HG03575 (cell line): ENCODE results near the gene RHEB.

Source experiments
- ATAC-seq: cut with Tn5 transposase; IDR thresholded peaks from one replicate; pipeline ENCODE4 v1.9.1; 2021; ENCODE audit not compliant: unreplicated experiment, insufficient number of reproducible peaks, low FRiP score; ENCODE audit errors: extremely low read depth

RHEB gene

GRCh38 chr7:151507806-151508205 lies 11.9 kb downstream of the RHEB start:
- no peak for ATAC-seq

- no peak for ATAC-seq
Measured at GRCh38 chr7:151506901-151507382, 12.8 kb downstream of the RHEB start.

GRCh38 chr7:151505836-151506468 lies 13.7 kb downstream of the RHEB start:
- no peak for ATAC-seq

GRCh38 chr7:151505433-151505832 lies 14.3 kb downstream of the RHEB start:
- ATAC-seq, result no peak

GRCh38 chr7:151504715-151505326 lies 14.9 kb downstream of the RHEB start:
- ATAC-seq, result no peak

GRCh38 chr7:151503902-151504714 lies 15.6 kb downstream of the RHEB start:
- ATAC-seq, result no peak

- no peak for ATAC-seq
Measured at GRCh38 chr7:151501676-151502075, 18.0 kb downstream of the RHEB start.

- no peak for ATAC-seq
Measured at GRCh38 chr7:151498495-151498894, 21.2 kb downstream of the RHEB start.

GRCh38 chr7:151497306-151497871 lies 22.3 kb downstream of the RHEB start:
- no peak for ATAC-seq

GRCh38 chr7:151495360-151495759 lies 24.3 kb downstream of the RHEB start:
- ATAC-seq, result no peak

- ATAC-seq, result no peak
Measured at GRCh38 chr7:151494298-151495284, 25.1 kb downstream of the RHEB start.

GRCh38 chr7:151493083-151493482 lies 26.6 kb downstream of the RHEB start:
- ATAC-seq, result no peak

- no peak for ATAC-seq
Measured at GRCh38 chr7:151491859-151492258, 27.8 kb downstream of the RHEB start.

- ATAC-seq, result no peak
Measured at GRCh38 chr7:151490456-151491105, 29.1 kb downstream of the RHEB start.

GRCh38 chr7:151489498-151489897 lies 30.2 kb downstream of the RHEB start:
- no peak for ATAC-seq

- no peak for ATAC-seq
Measured at GRCh38 chr7:151488096-151488495, 31.6 kb downstream of the RHEB start.

GRCh38 chr7:151487228-151487627 lies 32.5 kb downstream of the RHEB start:
- no peak for ATAC-seq

- ATAC-seq, result no peak
Measured at GRCh38 chr7:151486074-151486473, 33.6 kb downstream of the RHEB start.
